Epithelial cell of esophagus (primary cell): ENCODE results near the gene ZCCHC17.

Experiments used
- DNase-seq: peaks from one replicate; pipeline ENCODE4 v3.0.0; 2010; ENCODE audit warnings: low read depth
- H3K4me3 ChIP-seq: 2 replicates; pipeline ENCODE4 v1.5.1; 2011; ENCODE audit warnings: mild to moderate bottlenecking, low read length, control low read depth
- CTCF ChIP-seq: IDR thresholded peaks from 2 replicates; pipeline ENCODE4 v1.5.1; 2011; ENCODE audit warnings: low read depth, mild to moderate bottlenecking, low read length, control low read depth, inconsistent platforms; ENCODE audit not compliant: insufficient read depth; ENCODE audit errors: missing control alignments

Gene ZCCHC17

GRCh38 chr1:31348449-31348848, 51.6 kb downstream of the ZCCHC17 start:
- DNase-seq, result no peak
- no peak overlapping the region for H3K4me3 ChIP-seq
- no peak for TF ChIP-seq CTCF

GRCh38 chr1:31354283-31354682, 57.5 kb downstream of the ZCCHC17 start:
- DNase-seq, result no peak
- H3K4me3 ChIP-seq, result no peak overlapping the region
- TF ChIP-seq CTCF, result no peak

- TF ChIP-seq CTCF, result no peak
- no peak overlapping the region for H3K4me3 ChIP-seq
- no peak for DNase-seq
These were observed 59.6 kb downstream of the ZCCHC17 start for GRCh38 chr1:31356427-31356826.

GRCh38 chr1:31361607-31362006, 64.8 kb downstream of the ZCCHC17 start:
- no peak overlapping the region for H3K4me3 ChIP-seq
- TF ChIP-seq CTCF, result no peak
- DNase-seq, result no peak

GRCh38 chr1:31362032-31362431, 65.2 kb downstream of the ZCCHC17 start:
- no peak for DNase-seq
- no peak for TF ChIP-seq CTCF
- no peak overlapping the region for H3K4me3 ChIP-seq

- no peak overlapping the region for H3K4me3 ChIP-seq
- no peak for TF ChIP-seq CTCF
- DNase-seq, result no peak
These were observed 67.9 kb downstream of the ZCCHC17 start for GRCh38 chr1:31364561-31365250.

GRCh38 chr1:31366796-31367195, 70.0 kb downstream of the ZCCHC17 start:
- DNase-seq, result no peak
- TF ChIP-seq CTCF, result no peak
- H3K4me3 ChIP-seq, result no peak overlapping the region
